ENCODE data around the gene LAMA5.

- TF ChIP-seq POLR2AphosphoS5 (IDR thresholded peaks at IDR 0.05; ENCODE audit: low read depth, low read length) (no peak), SIN3A (IDR thresholded peaks at IDR 0.05; ENCODE audit: borderline replicate concordance, insufficient read depth, low read length) (no peak)
These were observed 73.2 kb downstream of the LAMA5 start for GRCh38 chr20:62293946-62294345.

All from PFSK-1 (cell line).